Measurements from ENCODE around the gene SRPK1. TPM values are rescaled to one million over a fixed set of nuclear protein-coding genes. Genes with fewer than 3 reads are reported as not detected.

SRPK1 gene
- total RNA-seq, 1 donor from 2014 or later: 74.3 TPM

DNA sequence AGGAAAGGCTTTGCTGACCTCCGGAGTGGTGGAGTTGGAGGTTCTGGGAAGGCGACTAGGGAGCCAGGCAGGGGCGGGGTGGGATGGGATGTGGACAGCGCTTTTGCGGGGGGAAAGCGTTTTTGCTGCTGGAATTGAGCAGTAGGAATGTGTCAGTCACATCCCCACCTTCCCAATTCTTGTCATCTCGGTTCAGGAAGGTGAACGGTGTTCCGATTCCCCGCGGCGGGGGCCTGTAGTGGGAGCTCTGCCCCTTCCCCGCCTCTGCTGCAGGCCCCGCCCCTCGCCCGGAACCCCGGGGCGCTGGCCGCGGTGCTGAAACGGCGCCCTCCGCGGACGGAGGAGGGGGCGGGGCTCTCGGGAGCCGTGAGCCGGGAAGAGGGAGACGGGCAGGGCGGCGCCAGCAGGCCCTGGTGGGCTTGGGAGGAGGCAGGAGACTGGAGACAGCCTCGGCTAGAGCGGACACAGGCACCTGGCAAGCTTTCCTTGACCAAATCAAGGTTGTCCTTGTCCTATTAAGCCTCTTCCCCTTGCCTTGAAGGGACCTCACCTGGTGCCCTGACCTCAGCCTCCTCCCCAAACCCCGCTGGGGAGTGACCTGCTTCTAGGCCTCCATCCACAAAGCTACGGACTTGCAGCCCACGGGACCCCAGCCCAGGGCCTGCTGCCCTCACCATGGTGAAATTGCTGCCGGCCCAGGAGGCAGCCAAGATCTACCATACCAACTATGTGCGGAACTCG, 115.7 kb downstream of the SRPK1 start, which contains the start of gene LHFPL5:
Gene LHFPL5, plus strand, starts transcription at position 357 of the 741 bp plus-strand sequence. Its CDS starts 319 bp downstream, at position 676.
- TF ChIP-seq, protein P1, sequence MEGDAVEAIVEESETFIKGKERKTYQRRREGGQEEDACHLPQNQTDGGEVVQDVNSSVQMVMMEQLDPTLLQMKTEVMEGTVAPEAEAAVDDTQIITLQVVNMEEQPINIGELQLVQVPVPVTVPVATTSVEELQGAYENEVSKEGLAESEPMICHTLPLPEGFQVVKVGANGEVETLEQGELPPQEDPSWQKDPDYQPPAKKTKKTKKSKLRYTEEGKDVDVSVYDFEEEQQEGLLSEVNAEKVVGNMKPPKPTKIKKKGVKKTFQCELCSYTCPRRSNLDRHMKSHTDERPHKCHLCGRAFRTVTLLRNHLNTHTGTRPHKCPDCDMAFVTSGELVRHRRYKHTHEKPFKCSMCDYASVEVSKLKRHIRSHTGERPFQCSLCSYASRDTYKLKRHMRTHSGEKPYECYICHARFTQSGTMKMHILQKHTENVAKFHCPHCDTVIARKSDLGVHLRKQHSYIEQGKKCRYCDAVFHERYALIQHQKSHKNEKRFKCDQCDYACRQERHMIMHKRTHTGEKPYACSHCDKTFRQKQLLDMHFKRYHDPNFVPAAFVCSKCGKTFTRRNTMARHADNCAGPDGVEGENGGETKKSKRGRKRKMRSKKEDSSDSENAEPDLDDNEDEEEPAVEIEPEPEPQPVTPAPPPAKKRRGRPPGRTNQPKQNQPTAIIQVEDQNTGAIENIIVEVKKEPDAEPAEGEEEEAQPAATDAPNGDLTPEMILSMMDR (IDR thresholded peaks at IDR 0.05; ENCODE audit: unreplicated experiment): no peak
- DNase-seq (ENCODE audit: low spot score, unreplicated experiment): peak; percentile 78
- Mint-ChIP-seq H3K4me1 (ENCODE audit: low read depth) (peaks cover 1% of the 10 kb centered on the region), H3K4me3 (ENCODE audit: low read depth) (peak within 1 kb of the TSS; percentile 61), H3K36me3 (ENCODE audit: insufficient read depth) (no peaks in the 10 kb centered on the region), H3K27me3 (peaks cover 11% of the 10 kb centered on the region), H3K27ac (no peak within 1 kb of the TSS), H3K9me3 (ENCODE audit: low read depth) (no peaks in the 10 kb centered on the region)

DNA sequence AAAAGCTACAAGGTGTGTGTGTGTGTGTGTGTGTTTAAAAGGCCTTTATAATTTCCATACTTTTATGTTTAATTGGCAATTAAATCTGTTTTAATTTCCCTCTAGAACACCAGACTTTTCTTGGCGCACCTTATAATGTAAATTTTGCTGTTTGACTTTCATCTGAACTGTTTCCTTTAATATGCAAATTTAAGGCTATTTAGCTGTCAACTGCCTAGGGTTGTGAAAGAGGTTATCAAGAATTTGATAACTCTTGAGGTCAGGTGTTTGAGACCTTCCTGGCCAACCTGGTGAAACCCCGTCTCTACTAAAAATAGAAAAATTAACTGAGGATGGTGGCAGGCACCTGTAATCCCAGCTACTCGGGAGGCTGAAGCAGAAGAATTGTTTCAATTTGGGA, 119.8 kb downstream of the SRPK1 start:
- peaks cover 4% of the 10 kb centered on the region for H3K4me1 Mint-ChIP-seq (ENCODE audit: low read depth)
- H3K9me3 Mint-ChIP-seq (ENCODE audit: low read depth): no peaks in the 10 kb centered on the region
- H3K4me3 Mint-ChIP-seq (ENCODE audit: low read depth): no peak overlapping the region
- H3K27ac Mint-ChIP-seq: no peak overlapping the region
- DNase-seq (ENCODE audit: low spot score, unreplicated experiment): no peak
- TF ChIP-seq, protein P1 (IDR thresholded peaks at IDR 0.05; ENCODE audit: unreplicated experiment): no peak
- H3K27me3 Mint-ChIP-seq: peaks cover under 1% of the 10 kb centered on the region
- H3K36me3 Mint-ChIP-seq (ENCODE audit: insufficient read depth): no peaks in the 10 kb centered on the region

DNA sequence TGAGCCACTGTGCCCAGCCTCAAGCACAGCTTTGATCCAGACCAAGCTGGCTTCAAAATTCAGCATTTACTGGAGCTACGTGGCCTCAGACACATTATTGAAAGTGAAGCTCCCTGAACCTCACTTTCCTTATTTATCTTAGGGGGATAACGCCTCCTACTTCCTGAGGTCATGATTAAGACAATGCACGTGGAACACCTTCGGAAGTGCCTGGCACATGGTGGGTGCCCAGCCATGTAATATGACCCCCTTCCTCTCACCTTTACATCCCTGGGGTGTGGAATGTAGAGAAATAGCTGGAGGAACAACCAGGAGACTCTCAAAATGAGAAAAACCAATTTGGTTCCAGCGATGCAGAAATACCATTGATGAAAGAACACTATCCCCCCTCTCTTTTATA, 122.2 kb downstream of the SRPK1 start:
- Mint-ChIP-seq H3K4me1 (ENCODE audit: low read depth) (peaks cover 3% of the 10 kb centered on the region), H3K27me3 (peaks cover under 1% of the 10 kb centered on the region), H3K9me3 (ENCODE audit: low read depth) (no peaks in the 10 kb centered on the region), H3K4me3 (ENCODE audit: low read depth) (no peak overlapping the region), H3K27ac (no peak overlapping the region), H3K36me3 (ENCODE audit: insufficient read depth) (no peaks in the 10 kb centered on the region)
- DNase-seq (ENCODE audit: low spot score, unreplicated experiment): no peak
- TF ChIP-seq, protein P1 (IDR thresholded peaks at IDR 0.05; ENCODE audit: unreplicated experiment): no peak

DNA sequence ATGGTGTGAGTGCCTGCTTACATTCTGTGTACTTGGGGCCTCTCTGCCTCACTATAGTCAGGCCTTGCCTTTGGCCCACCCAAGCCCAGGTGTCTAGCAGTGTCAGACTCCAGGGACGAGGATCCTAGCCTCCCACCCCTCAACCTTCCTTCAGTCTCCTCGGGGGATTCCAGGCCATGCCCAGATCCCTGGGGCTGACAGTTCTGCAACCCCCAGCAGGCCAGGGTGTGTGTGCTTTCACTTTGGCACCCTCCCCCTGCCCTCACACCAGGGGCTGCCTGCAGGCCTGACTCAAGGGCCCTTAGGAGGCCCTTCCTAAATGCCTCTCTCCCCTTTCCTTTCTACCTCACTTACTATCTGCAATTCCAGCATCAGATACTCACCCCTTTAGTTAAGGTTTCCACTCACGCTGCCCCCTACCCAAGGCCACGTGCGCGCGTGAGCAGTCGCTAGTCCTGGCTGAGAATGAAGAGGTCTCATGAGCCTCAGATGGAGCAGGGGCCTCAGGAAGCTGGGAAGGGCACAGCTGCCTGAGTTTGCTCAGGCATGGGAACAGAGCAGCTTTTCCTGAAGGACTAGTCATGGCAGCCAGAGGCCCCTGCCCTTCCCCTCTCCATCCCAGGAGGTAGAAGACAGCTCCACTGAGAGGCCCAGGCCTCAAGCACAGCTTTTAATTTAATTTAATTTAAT, 122.9 kb downstream of the SRPK1 start:
- Mint-ChIP-seq H3K4me3 (ENCODE audit: low read depth) (no peak overlapping the region), H3K36me3 (ENCODE audit: insufficient read depth) (no peaks in the 10 kb centered on the region), H3K27me3 (peaks cover 5% of the 10 kb centered on the region), H3K4me1 (ENCODE audit: low read depth) (peaks cover 3% of the 10 kb centered on the region), H3K27ac (peak overlapping the region; percentile 84), H3K9me3 (ENCODE audit: low read depth) (no peaks in the 10 kb centered on the region)
- TF ChIP-seq, protein P1 (IDR thresholded peaks at IDR 0.05; ENCODE audit: unreplicated experiment): no peak
- no peak for DNase-seq (ENCODE audit: low spot score, unreplicated experiment)

DNA sequence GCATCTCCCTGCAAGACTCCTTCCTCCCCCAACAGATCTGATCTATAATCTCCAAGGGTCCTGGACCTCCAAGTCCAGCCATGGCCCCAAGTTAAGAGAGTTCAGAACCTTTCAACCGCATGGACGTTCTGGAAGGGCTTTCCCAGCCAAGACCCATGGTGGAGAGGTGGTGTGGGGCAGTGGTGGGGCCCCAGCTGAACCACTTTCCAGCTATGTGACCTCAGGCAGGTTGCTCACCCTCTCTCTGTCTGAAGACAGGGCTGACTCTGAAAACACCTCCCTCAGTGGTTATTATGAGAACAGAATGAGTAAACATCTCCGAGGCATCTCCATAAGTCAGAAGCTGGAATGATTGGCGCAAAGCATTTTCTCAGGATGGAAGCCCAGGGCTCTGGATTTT, 124.7 kb downstream of the SRPK1 start:
- Mint-ChIP-seq H3K4me3 (ENCODE audit: low read depth) (no peak overlapping the region), H3K4me1 (ENCODE audit: low read depth) (peaks cover 3% of the 10 kb centered on the region), H3K27me3 (peaks cover 9% of the 10 kb centered on the region), H3K36me3 (ENCODE audit: insufficient read depth) (no peaks in the 10 kb centered on the region), H3K9me3 (ENCODE audit: low read depth) (no peaks in the 10 kb centered on the region), H3K27ac (no peak overlapping the region)
- TF ChIP-seq, protein P1 (IDR thresholded peaks at IDR 0.05; ENCODE audit: unreplicated experiment): no peak
- no peak for DNase-seq (ENCODE audit: low spot score, unreplicated experiment)

Data from progenitor cell of endocrine pancreas (in vitro differentiated cells).